GM12873 (cell line): ENCODE results near the gene TOR2A.

Experiments used
- CTCF ChIP-seq: IDR thresholded peaks from 2 replicates; pipeline ENCODE4 v1.5.1; 2012; ENCODE audit warnings: low read depth, mild to moderate bottlenecking, moderate library complexity, low read length, control low read depth; ENCODE audit not compliant: insufficient read depth; ENCODE audit errors: missing control alignments

The TOR2A gene

GRCh38 chr9:127720865-127721227 is 14.2 kb downstream of the TOR2A start:
- TF ChIP-seq CTCF, result no peak

DNA sequence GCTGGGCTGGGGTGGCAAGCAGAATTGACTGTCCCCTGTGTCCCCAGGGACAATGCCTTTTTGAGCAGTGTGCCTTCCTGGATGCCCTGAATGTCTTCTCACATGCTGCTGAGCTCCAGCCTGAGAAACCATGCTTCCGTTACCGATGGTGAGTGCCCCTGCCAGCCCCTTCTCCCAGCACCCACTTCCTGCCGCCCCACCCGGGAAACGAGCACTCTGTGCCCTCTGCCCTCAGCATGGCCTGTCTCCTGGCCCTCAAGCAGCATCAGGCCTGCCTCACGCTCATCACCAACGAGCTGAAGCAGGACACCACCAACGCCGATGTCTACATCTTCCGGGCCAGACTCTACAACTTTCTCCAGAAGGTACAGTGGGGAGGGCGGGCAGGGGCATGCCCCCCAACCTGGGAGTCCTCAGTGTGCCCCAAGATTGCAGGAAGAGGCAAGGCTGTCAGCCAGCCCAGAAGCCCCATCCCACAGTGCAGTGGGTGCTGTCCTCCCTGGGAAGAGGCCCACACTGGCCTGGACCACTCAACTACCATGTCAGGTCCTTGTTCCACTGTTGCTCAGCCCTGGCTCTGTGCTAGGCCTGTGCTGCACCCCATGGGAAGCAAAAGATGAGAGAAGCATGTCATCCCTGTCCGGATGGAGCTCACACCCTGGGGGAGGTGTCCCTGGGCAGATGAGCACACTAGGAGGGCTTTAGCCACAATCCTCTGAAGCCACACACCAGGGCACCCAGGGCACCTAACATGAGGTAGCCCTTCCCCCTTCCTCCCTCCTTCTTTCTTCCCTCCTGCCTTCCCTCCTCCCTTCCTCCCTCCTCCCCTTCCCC is 14.8 kb downstream of the TOR2A start:
- TF ChIP-seq CTCF, result no peak

DNA sequence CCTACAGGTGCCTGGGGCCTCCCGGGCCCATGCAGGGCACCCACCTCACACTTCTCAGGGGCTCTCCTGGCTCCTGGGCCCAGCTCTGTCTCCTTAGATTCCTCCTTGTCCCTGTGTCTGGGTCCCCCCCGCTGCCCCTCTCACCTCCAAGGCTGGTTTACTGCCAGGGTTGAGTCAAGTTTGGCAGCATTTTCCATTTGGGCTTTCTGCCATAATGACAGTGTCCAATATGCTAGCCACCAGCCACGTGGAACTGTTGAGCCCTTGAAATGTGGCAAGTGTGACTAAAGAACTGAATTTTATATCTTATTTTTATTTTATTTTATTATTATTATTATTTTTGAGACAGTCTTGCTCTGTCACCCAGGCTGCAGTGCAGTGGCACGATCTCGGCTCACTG is 17.3 kb downstream of the TOR2A start:
- no peak for TF ChIP-seq CTCF

DNA sequence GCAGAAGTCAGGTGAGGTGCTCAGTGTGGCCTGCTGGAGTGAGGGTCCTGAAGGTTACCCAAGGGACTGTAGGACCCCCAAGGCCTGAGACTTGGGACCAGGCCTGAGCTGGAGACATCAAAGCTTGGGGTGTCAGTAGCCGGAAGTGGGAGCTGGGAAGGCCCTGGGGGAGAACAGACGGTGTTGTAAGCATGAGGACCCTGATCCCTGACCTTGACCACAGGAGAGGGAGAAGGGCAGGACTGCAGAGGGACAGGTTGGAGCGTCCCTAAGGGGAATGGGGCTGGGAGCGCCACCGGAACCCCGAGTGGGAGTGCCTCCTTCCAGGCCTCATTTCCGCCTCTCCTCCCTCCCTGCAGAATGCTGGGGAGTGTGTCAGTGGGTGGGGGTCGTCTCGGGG is 18.7 kb downstream of the TOR2A start:
- TF ChIP-seq CTCF, result no peak

- no peak for TF ChIP-seq CTCF
These were observed 19.4 kb downstream of the TOR2A start, which contains the start of the genes PTRH1 and TTC16 for GRCh38 chr9:127715470-127716337. PTRH1 (minus strand) TSS chr9:127715663; CDS start chr9:127715639, 24 bp downstream. TTC16 (plus strand) TSS chr9:127716079; CDS start chr9:127716146, 67 bp downstream.

GRCh38 chr9:127714951-127715469 is 20.1 kb downstream of the TOR2A start:
- TF ChIP-seq CTCF, result no peak
